WTC11 (cell line): ENCODE data around the gene ENO3. TPM values are rescaled to one million over a fixed set of nuclear protein-coding genes. Genes with fewer than 3 reads are reported as not detected.

Experiments
- ATF1 ChIP-seq: sonication (generic); formaldehyde crosslinking; IDR thresholded peaks from 2 replicates; pipeline ENCODE4 v1.8.1; 2023; ENCODE audit warnings: mild to moderate bottlenecking, moderate library complexity, missing genetic modification reagents
- ATF2 ChIP-seq: sonication (generic); formaldehyde crosslinking; IDR thresholded peaks from 2 replicates; pipeline ENCODE4 v1.8.1; 2022; ENCODE audit warnings: low read depth, missing genetic modification reagents, borderline replicate concordance
- CREM ChIP-seq: sonication (generic); formaldehyde crosslinking; IDR thresholded peaks from 2 replicates; pipeline ENCODE4 v1.8.1; 2022; ENCODE audit warnings: mild to moderate bottlenecking, missing genetic modification reagents, moderate library complexity
- E2F5 ChIP-seq: sonication (generic); formaldehyde crosslinking; IDR thresholded peaks from 2 replicates; pipeline ENCODE4 v1.8.1; 2022; ENCODE audit warnings: mild to moderate bottlenecking, moderate library complexity, missing genetic modification reagents
- ESRRA ChIP-seq: sonication (generic); formaldehyde crosslinking; IDR thresholded peaks from 2 replicates; pipeline ENCODE4 v1.8.1; 2022; ENCODE audit warnings: mild to moderate bottlenecking, missing genetic modification reagents, borderline replicate concordance
- ETV6 ChIP-seq: sonication (generic); formaldehyde crosslinking; IDR thresholded peaks from 2 replicates; pipeline ENCODE4 v1.8.1; 2022; ENCODE audit warnings: mild to moderate bottlenecking, missing genetic modification reagents
- GTF2I ChIP-seq: fragments of 250-450 bp; sonication (Bioruptor Pico); conservative IDR thresholded peaks from 2 replicates; pipeline ENCODE4 v1.4.0; 2021; ENCODE audit warnings: mild to moderate bottlenecking
- HMGXB4 ChIP-seq: sonication (generic); formaldehyde crosslinking; IDR thresholded peaks from 2 replicates; pipeline ENCODE4 v1.8.1; 2023; ENCODE audit warnings: mild to moderate bottlenecking, moderate library complexity, missing genetic modification reagents
- IRF2 ChIP-seq: sonication (generic); formaldehyde crosslinking; IDR thresholded peaks from 2 replicates; pipeline ENCODE4 v1.8.0; 2022; ENCODE audit warnings: low read depth, missing genetic modification reagents, borderline replicate concordance
- MYBL2 ChIP-seq: sonication (generic); formaldehyde crosslinking; IDR thresholded peaks from 2 replicates; pipeline ENCODE4 v1.8.1; 2023; ENCODE audit warnings: mild to moderate bottlenecking, moderate library complexity, missing genetic modification reagents
- NFATC4 ChIP-seq: fragments of 250-450 bp; sonication (Bioruptor Pico); IDR thresholded peaks from 2 replicates; pipeline ENCODE4 v1.9.0; 2021; ENCODE audit warnings: mild to moderate bottlenecking
- NFE2L1 ChIP-seq: sonication (generic); formaldehyde crosslinking; IDR thresholded peaks from 2 replicates; pipeline ENCODE4 v1.8.1; 2023; ENCODE audit warnings: missing genetic modification reagents
- NFYB ChIP-seq: sonication (generic); formaldehyde crosslinking; conservative IDR thresholded peaks from 2 replicates; pipeline ENCODE4 v1.8.0; 2022; ENCODE audit warnings: low read depth, missing genetic modification reagents
- PRDM15 ChIP-seq: sonication (generic); formaldehyde crosslinking; IDR thresholded peaks from 2 replicates; pipeline ENCODE4 v1.8.0; 2022; ENCODE audit warnings: missing genetic modification reagents
- PRRX2 ChIP-seq: fragments of 250-450 bp; sonication (Bioruptor Pico); IDR thresholded peaks from 2 replicates; pipeline ENCODE4 v1.8.0; 2021; ENCODE audit warnings: mild to moderate bottlenecking
- RELA ChIP-seq: sonication (generic); formaldehyde crosslinking; IDR thresholded peaks from 2 replicates; pipeline ENCODE4 v1.8.1; 2022; ENCODE audit warnings: missing genetic modification reagents, mild to moderate bottlenecking, borderline replicate concordance
- SMAD4 ChIP-seq: sonication (generic); formaldehyde crosslinking; IDR thresholded peaks from 2 replicates; pipeline ENCODE4 v1.8.0; 2022; ENCODE audit warnings: mild to moderate bottlenecking, missing genetic modification reagents
- SP1 ChIP-seq: sonication (generic); formaldehyde crosslinking; conservative IDR thresholded peaks from 2 replicates; pipeline ENCODE4 v1.8.1; 2022; ENCODE audit warnings: missing genetic modification reagents
- ZNF232 ChIP-seq: sonication (generic); formaldehyde crosslinking; IDR thresholded peaks from 2 replicates; pipeline ENCODE4 v1.8.0; 2022; ENCODE audit warnings: mild to moderate bottlenecking, missing genetic modification reagents
- ZNF281 ChIP-seq: sonication (generic); formaldehyde crosslinking; IDR thresholded peaks from 2 replicates; pipeline ENCODE4 v1.8.0; 2023; ENCODE audit warnings: mild to moderate bottlenecking, missing genetic modification reagents
- ZNF671 ChIP-seq: fragments of 250-450 bp; sonication (Bioruptor Pico); IDR thresholded peaks from 2 replicates; pipeline ENCODE4 v1.8.0; 2021; ENCODE audit warnings: mild to moderate bottlenecking
- total RNA-seq: library from RNA; stranded (reverse); gene quantifications from 3 replicates; pipeline ENCODE4 v1.2.3, GENCODE V29; 2021
- TF ChIP-seq, protein P1 (sequence below): fragments of 250-450 bp; sonication (Bioruptor Pico); conservative IDR thresholded peaks from 2 replicates; pipeline ENCODE4 v1.9.0; 2021; ENCODE audit warnings: mild to moderate bottlenecking
- TF ChIP-seq, protein P2 (sequence below): sonication (generic); formaldehyde crosslinking; IDR thresholded peaks from 2 replicates; pipeline ENCODE4 v1.8.0; 2022; ENCODE audit warnings: mild to moderate bottlenecking, missing genetic modification reagents

ENO3 gene
- total RNA-seq, 1 experiment from 2014 or later, result 30.9 TPM

- no peak for TF ChIP-seq ETV6
- no peak for TF ChIP-seq PRDM15 (CRISPR knock-in tag)
- TF ChIP-seq CREM (CRISPR knock-in tag), result peak; percentile 37; the same call in 1 of the 2 replicates
- peak; percentile 63 for TF ChIP-seq SP1 (CRISPR knock-in tag)
- peak; percentile 63; the same call in 1 of the 2 replicates for TF ChIP-seq E2F5 (CRISPR knock-in tag)
- TF ChIP-seq, protein P1, sequence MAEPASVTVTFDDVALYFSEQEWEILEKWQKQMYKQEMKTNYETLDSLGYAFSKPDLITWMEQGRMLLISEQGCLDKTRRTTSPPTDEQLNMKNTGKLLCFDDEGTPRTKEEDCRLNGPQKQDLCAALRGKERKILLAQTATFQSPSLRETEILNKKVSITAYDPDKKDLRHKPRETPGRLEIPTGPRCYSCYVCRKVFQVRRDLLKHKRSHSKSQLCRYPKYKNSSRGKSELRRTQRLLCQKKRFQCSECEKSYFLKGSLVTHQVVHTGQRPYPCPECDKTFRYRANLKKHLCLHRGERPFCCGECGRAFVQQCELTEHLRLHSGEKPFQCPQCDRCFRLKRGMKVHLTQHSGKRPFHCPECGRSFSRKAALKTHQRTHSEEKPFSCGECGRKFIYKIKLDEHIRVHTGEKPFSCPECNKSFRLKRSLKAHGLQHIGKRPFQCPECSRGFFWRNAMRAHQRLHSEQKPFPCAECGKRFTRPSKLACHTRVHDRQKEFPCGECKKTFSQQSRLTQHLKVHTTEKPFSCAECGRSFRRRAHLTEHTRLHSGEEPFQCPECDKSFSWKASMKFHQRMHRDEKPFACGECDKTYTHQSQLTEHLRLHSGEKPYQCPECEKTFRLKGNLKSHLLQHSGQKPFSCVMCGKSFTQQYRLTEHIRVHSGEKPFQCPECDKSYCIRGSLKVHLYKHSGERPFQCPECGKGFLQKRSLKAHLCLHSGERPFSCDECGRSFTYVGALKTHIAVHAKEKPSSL, result no peak
- no peak for TF ChIP-seq ZNF671 (CRISPR knock-in tag)
- TF ChIP-seq, protein P2, sequence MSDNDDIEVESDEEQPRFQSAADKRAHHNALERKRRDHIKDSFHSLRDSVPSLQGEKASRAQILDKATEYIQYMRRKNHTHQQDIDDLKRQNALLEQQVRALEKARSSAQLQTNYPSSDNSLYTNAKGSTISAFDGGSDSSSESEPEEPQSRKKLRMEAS, result peak; percentile 86
- peak; percentile 85; the same call in 1 of the 2 replicates for TF ChIP-seq MYBL2 (CRISPR knock-in tag)
- no peak for TF ChIP-seq ATF2
- peak; percentile 81; the same call in 1 of the 2 replicates for TF ChIP-seq NFE2L1 (CRISPR knock-in tag)
- no peak for TF ChIP-seq SMAD4 (CRISPR knock-in tag)
- TF ChIP-seq HMGXB4, result peak; percentile 24; the same call in 1 of the 2 replicates
- TF ChIP-seq NFYB (CRISPR knock-in tag), result peak; percentile 97
- TF ChIP-seq IRF2, result no peak
- TF ChIP-seq ZNF232, result 0 out of 2 replicates have a peak, but pooled peaks have one; percentile 58
- TF ChIP-seq NFATC4 (CRISPR knock-in tag), result no peak
- TF ChIP-seq GTF2I, result no peak
- no peak for TF ChIP-seq ATF1
- 0 out of 2 replicates have a peak, but pooled peaks have one; percentile 22 for TF ChIP-seq RELA (CRISPR knock-in tag)
- TF ChIP-seq ESRRA (CRISPR knock-in tag), result no peak
- no peak for TF ChIP-seq ZNF281
- no peak for TF ChIP-seq PRRX2 (CRISPR knock-in tag)
These were observed 16.1 kb downstream of the ENO3 start (continued) for GRCh38 chr17:4966844-4967538.
